IPS DF 6.9 (cell line): Measurements from ENCODE around the gene COL23A1.

Source experiments
- DNase-seq: peaks from one replicate; pipeline ENCODE4 v3.0.0-alpha.2; 2013; ENCODE audit warnings: low read depth, low spot score
- H3K27ac ChIP-seq: one replicate; pipeline ENCODE4 v1.5.1; 2013; ENCODE audit warnings: low read length, control low read depth
- H3K27me3 ChIP-seq: 2 replicates; pipeline ENCODE4 v1.6.1; 2013; ENCODE audit warnings: mild to moderate bottlenecking, low read length; ENCODE audit not compliant: control insufficient read depth, insufficient read depth
- H3K36me3 ChIP-seq: 2 replicates; pipeline ENCODE4 v1.6.1; 2013; ENCODE audit warnings: low read length; ENCODE audit not compliant: control insufficient read depth, insufficient read depth
- H3K4me1 ChIP-seq: 2 replicates; pipeline ENCODE4 v1.6.1; 2013; ENCODE audit warnings: low read length; ENCODE audit not compliant: control insufficient read depth, insufficient read depth
- H3K4me3 ChIP-seq: 2 replicates; pipeline ENCODE4 v1.5.1; 2013; ENCODE audit warnings: mild to moderate bottlenecking, low read length
- H3K9me3 ChIP-seq: 2 replicates; pipeline ENCODE4 v1.6.1; 2013; ENCODE audit warnings: low read length, inconsistent platforms; ENCODE audit not compliant: control insufficient read depth, insufficient read depth
- WGBS: extraction: QIAGEN DNeasy Blood & Tissue Kit; methylation state at CpG from one replicate; pipeline ENCODE4 v1.1.7; 2013; ENCODE audit warnings: mixed read lengths, missing lambda C conversion rate; ENCODE audit not compliant: insufficient read length, insufficient coverage; 5-methylcytosine and 5-hydroxymethylcytosine counted together

Gene COL23A1

DNA sequence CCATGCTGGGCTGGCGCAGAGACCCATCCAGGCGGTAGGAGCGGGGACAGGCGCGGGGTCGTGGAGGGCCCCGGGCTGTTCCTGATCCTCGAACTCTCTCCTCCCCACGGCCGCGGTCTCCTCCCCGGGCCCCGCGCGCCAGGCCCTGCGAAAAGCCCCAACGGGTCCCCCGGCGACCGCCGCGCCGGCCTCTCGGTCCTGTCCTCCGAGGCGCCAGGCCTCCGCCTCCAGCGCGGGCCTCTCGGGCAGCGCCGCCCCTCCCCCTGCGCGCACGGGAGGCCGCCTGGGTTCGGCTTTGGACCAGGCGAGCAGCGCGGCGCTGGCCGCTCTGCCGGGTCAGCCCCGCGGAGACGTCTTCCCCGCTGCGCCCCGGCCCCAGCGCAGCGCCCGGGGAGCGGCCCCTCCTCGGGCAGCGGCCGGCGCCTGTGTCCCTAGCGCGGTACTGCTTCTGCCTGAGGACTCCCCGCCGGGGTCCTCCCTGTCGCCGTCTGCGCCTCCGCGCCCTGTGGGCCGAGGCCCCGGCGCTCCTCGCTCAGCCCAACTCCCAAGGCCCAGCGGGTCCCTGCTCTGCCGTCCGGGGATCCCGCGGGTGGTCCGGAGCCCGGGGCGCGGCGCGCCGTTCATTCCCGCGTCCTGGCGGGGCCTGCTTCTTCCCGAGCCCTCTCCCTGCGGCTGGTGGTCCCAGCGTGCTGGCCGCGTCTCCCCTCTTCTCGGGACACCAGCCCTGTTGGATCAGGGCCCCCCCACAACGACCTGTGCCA lies 13.4 kb downstream of the COL23A1 start:
- no CpG with 5 or more reads among the region's 92 CpGs for WGBS
- no peak for DNase-seq
- Histone ChIP-seq H3K27me3 (no peaks in the 10 kb centered on the region), H3K9me3 (no peaks in the 10 kb centered on the region), H3K27ac (no peak overlapping the region), H3K4me3 (peak overlapping the region; percentile 43; the same call in 1 of the 2 replicates), H3K4me1 (peaks cover 3% of the 10 kb centered on the region), H3K36me3 (no peaks in the 10 kb centered on the region)

DNA sequence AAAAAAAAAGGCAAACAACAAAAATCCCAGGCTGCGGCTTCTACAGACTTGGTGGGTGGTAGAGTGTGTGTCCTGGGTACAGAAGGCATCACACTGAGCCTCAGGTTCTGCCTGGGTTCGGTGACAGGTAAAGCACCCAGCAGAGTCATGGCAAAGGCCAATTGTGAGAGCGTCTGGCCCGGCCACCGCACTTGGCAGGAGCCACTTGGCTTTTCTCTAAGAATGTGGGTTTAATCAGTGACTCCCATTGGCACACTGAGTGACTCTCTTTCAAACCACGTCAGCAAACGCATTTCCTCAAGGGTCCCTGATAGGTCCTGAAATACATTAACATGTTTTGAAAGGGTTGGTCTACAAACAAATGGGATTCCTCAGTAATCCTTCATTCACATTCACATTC lies 17.0 kb downstream of the COL23A1 start:
- DNase-seq = no peak
- H3K4me3 ChIP-seq = no peak overlapping the region
- no peak overlapping the region for H3K27ac ChIP-seq
- H3K4me1 ChIP-seq = peaks cover 3% of the 10 kb centered on the region
- no peaks in the 10 kb centered on the region for H3K9me3 ChIP-seq
- H3K27me3 ChIP-seq = no peaks in the 10 kb centered on the region
- H3K36me3 ChIP-seq = no peaks in the 10 kb centered on the region
- WGBS = no CpG with 5 or more reads among the region's 7 CpGs

DNA sequence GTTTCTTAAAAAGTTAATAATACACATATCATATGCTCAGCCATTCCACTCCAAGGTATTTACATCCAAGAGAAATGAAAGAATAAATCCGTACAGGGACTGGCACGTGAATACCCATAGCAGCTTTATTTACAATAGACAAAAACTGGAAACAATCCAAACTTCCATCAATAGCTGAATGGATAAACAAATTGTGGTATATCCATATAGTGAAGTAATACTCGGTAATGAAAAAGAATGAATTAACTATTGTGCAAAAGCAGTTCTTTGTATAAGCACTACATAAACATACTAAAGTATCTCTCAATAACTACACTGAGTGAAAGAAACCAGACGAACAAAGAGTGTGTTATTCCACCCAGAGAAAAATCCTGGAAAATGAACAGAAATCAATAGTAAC lies 17.6 kb downstream of the COL23A1 start:
- no peak overlapping the region for H3K4me3 ChIP-seq
- WGBS = no CpG with 5 or more reads among the region's 4 CpGs
- H3K27me3 ChIP-seq = no peaks in the 10 kb centered on the region
- no peaks in the 10 kb centered on the region for H3K9me3 ChIP-seq
- no peaks in the 10 kb centered on the region; the same call in 1 of the 2 replicates for H3K4me1 ChIP-seq
- no peak for DNase-seq
- H3K36me3 ChIP-seq = no peaks in the 10 kb centered on the region
- no peak overlapping the region for H3K27ac ChIP-seq

DNA sequence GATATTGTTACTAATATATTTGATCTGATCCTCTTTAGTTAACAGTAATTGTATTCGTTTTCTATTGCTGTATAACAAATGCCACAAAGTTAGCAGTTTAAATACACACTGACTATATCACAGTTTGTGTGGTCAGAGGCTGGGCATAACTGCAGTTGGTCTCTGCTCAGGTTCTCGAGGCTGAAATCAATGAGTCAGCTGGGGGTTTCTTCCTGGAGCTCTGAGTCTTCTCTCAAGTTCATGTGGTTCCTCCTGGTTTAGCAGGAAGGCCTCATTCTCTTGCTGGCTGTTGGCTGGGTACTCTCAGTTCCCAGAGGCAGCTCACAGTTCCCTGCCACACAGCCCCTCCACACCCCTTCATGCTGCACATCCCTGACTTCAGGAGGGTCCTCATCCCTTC lies 20.7 kb downstream of the COL23A1 start:
- H3K27ac ChIP-seq = no peak overlapping the region
- no CpG with 5 or more reads among the region's 2 CpGs for WGBS
- H3K9me3 ChIP-seq = no peaks in the 10 kb centered on the region
- H3K36me3 ChIP-seq = no peaks in the 10 kb centered on the region
- H3K27me3 ChIP-seq = no peaks in the 10 kb centered on the region
- no peak overlapping the region for H3K4me3 ChIP-seq
- peaks cover 2% of the 10 kb centered on the region; the same call in 1 of the 2 replicates for H3K4me1 ChIP-seq
- no peak for DNase-seq

DNA sequence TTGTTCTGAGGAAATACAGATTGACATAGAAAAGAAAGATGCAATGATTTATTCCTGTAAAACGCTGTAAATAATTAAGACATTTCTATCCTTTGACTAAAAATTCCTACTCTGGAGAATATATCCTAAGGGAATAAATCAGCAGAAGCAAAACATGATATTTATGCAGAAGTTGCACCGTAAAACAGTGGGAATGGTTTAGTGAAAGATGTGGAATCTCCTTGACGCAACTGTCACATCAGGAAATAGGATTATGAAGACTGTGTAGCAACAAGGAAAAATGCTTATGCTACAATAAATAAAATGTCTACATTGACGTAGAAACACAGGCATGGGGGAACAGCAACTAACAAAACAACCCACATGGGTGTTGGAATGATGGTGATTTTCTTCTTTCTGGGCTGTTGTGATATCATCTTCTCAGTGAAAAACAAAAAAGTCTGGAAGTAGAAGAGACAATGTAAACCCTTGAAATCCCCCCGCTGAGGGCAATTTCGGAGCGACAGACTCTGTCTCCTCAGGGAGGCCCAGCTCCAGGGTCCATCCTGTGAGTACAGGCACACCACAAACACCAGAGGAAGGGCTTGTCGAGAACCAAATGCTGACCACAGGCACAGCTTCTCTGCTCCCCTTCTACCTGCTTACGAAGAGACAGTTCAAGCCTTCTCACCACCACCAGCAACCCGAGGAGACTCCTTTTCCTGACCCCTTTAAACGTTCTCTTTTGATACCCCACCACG lies 25.2 kb downstream of the COL23A1 start:
- DNase-seq = no peak
- WGBS = no CpG with 5 or more reads among the region's 12 CpGs
- peaks cover 5% of the 10 kb centered on the region; the same call in 1 of the 2 replicates for H3K4me1 ChIP-seq
- no peaks in the 10 kb centered on the region for H3K27me3 ChIP-seq
- no peak overlapping the region for H3K27ac ChIP-seq
- no peak overlapping the region for H3K4me3 ChIP-seq
- H3K36me3 ChIP-seq = no peaks in the 10 kb centered on the region
- no peaks in the 10 kb centered on the region for H3K9me3 ChIP-seq

DNA sequence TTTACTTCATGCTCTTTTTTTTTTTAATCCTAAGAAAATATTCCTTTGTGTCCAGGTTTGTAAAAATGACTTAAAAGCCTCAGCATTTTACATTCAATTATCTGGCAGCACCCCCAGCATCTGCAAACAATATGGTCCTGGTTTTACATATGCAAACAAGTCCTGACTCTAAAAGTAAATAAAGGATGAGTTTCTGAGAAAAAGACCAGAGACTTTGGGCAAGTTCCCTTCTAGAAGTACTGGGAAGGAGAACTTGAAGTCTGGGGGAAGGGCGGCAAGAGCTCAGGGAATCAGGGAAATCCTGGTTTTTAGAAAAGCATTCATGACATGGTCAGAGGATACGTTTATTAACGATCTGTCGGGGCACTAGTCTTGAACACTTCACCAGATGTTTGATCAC lies 25.8 kb downstream of the COL23A1 start:
- Histone ChIP-seq H3K36me3 (no peaks in the 10 kb centered on the region), H3K4me1 (peaks cover 5% of the 10 kb centered on the region; the same call in 1 of the 2 replicates), H3K27me3 (no peaks in the 10 kb centered on the region), H3K27ac (no peak overlapping the region), H3K9me3 (no peaks in the 10 kb centered on the region), H3K4me3 (no peak overlapping the region)
- DNase-seq = no peak
- WGBS = no CpG with 5 or more reads among the region's 4 CpGs

DNA sequence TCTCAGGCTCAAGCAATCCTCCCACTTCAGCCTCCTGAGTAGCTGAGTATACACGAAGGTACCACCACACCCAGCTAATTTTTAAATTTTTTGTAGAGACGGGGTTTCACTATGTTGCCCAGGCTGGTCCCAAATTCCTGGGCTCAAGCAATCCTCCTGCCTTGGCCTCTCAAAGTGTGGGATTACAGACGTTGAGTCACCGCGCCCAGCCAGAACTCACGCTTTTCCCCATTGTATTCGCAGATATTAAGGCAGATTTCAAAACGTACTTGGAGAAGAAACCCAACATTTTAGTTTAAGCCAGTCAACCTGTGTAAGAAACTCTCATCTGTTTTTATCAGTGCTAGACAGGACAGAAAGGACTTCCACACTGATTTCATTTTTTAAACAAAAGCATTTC lies 26.6 kb downstream of the COL23A1 start:
- DNase-seq = no peak
- Histone ChIP-seq H3K27me3 (no peaks in the 10 kb centered on the region), H3K27ac (no peak overlapping the region), H3K4me1 (peaks cover 5% of the 10 kb centered on the region; the same call in 1 of the 2 replicates), H3K4me3 (no peak overlapping the region), H3K9me3 (no peaks in the 10 kb centered on the region), H3K36me3 (no peaks in the 10 kb centered on the region)
- no CpG with 5 or more reads among the region's 8 CpGs for WGBS

DNA sequence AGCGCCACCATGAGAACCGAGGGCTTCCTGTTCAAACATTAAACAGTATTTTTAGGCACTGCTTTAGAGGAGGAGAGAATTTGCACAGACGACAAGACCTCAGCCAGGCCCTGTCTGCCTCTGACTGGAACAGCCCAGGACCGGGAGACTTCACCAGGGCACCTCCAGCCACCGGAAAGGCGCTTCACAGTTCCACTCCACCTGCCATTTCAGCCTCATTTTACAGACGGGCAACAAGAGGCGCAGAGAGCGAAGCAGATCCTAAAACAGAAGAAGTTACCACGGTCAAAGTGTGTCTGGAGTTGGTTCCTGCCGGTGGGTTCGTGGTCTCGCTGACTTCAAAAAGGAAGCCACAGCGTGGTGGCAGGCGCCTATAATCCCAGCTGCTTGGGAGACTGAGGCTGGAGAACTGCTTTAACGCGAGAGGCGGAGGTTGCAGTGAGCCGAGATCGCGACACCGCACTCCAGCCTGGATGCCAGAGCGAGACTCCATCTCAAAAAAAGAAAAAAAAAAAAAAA lies 28.4 kb downstream of the COL23A1 start:
- no peaks in the 10 kb centered on the region for H3K9me3 ChIP-seq
- no CpG with 5 or more reads among the region's 23 CpGs for WGBS
- peaks cover 6% of the 10 kb centered on the region for H3K4me1 ChIP-seq
- H3K27ac ChIP-seq = no peak overlapping the region
- H3K27me3 ChIP-seq = no peaks in the 10 kb centered on the region
- DNase-seq = no peak
- no peak overlapping the region for H3K4me3 ChIP-seq
- no peaks in the 10 kb centered on the region for H3K36me3 ChIP-seq

DNA sequence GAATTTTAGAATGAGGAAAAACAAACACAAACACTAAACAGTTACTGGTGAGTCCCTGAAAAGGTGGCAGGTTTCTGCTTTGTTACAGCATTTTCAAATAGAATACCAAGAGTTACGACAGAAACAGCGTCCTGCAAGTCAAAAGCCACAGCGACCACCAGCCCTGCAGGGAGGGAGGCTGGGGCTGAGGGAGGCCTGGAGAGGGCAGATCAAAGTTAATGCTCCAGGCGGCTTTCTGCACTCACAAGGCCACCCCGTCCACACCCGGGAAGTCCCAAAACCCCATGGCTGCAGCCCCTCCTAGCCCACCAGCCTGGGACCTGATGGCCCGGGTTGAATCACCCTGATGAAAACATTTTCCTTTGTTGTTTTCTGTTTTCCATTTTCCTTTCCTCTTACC lies 29.3 kb downstream of the COL23A1 start:
- no peaks in the 10 kb centered on the region for H3K36me3 ChIP-seq
- no peak for DNase-seq
- H3K4me1 ChIP-seq = peaks cover 6% of the 10 kb centered on the region
- no CpG with 5 or more reads among the region's 7 CpGs for WGBS
- no peak overlapping the region for H3K27ac ChIP-seq
- no peaks in the 10 kb centered on the region for H3K9me3 ChIP-seq
- H3K4me3 ChIP-seq = no peak overlapping the region
- no peaks in the 10 kb centered on the region for H3K27me3 ChIP-seq

DNA sequence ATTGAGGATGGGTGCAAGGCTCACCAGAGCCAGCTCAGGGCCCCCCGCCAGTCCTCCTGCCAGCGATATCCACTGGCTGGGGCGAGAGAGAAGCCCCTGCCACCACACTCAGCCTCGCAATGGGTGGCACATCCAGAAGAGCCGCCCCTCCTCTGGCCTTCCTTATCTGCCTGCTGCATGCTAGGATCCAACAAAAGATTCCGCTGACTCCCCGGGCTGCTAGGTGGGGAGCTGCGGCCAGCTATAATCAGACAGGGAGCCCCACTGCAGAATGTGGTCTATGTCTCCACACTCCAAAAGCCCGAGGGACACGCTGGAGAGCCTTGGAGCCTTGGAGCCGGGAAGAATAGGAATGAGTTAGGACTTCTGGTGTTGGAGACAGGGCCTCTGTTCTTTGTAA lies 32.8 kb downstream of the COL23A1 start:
- peaks cover 5% of the 10 kb centered on the region for H3K4me1 ChIP-seq
- H3K27me3 ChIP-seq = no peaks in the 10 kb centered on the region
- WGBS = no CpG with 5 or more reads among the region's 11 CpGs
- DNase-seq = no peak
- no peak overlapping the region for H3K4me3 ChIP-seq
- H3K27ac ChIP-seq = no peak overlapping the region
- H3K9me3 ChIP-seq = no peaks in the 10 kb centered on the region
- H3K36me3 ChIP-seq = no peaks in the 10 kb centered on the region
